Thyroid gland (tissue), 4 donors: Measurements from ENCODE around the gene CLCN5.

Experiments
- POLR2A ChIP-seq, 2 donors: fragments of 450-650 bp; IDR thresholded peaks; one replicate each; pipeline ENCODE4 v1.6.1; 2017; ENCODE audit warnings: antibody characterized with exemption in 2 of 2, mild to moderate bottlenecking in 2 of 2, moderate library complexity in 1 of 2
- TF ChIP-seq, protein P1 (sequence below), 6 experiments: fragments of 200-600 bp in 3 of 6; fragments of 450-650 bp in 3 of 6; sonication (generic) in 3 of 6; IDR thresholded peaks; one replicate each; pipeline ENCODE4 v1.5.1; 2016 to 2019; ENCODE audit warnings: antibody characterized with exemption in 6 of 6, mild to moderate bottlenecking in 2 of 6, inconsistent platforms in 1 of 6, moderate library complexity in 1 of 6

DNA sequence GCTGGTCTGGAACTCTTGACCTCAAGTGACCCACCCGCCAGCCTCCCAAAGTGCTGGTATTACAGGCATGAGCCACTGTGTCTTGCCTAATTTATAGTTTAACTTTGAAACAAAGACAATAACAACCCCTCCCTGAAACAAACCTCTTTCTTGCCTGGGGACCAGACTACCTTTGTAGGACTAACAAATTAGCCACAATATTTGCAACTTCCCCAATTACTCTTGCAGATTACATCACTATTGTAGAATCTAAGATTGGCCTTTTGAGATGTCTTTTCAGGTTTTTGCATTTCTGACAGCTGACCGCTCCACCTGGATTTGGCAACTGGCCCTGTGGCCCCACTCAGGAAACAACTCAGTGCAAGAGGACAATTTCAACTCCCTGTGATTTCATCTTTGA lies 193.6 kb downstream of the CLCN5 start:
- TF ChIP-seq, protein P1, sequence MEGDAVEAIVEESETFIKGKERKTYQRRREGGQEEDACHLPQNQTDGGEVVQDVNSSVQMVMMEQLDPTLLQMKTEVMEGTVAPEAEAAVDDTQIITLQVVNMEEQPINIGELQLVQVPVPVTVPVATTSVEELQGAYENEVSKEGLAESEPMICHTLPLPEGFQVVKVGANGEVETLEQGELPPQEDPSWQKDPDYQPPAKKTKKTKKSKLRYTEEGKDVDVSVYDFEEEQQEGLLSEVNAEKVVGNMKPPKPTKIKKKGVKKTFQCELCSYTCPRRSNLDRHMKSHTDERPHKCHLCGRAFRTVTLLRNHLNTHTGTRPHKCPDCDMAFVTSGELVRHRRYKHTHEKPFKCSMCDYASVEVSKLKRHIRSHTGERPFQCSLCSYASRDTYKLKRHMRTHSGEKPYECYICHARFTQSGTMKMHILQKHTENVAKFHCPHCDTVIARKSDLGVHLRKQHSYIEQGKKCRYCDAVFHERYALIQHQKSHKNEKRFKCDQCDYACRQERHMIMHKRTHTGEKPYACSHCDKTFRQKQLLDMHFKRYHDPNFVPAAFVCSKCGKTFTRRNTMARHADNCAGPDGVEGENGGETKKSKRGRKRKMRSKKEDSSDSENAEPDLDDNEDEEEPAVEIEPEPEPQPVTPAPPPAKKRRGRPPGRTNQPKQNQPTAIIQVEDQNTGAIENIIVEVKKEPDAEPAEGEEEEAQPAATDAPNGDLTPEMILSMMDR (IDR thresholded peaks at IDR 0.05), result no peak
- no peak for TF ChIP-seq POLR2A (IDR thresholded peaks at IDR 0.05)
